Pericardium fibroblast (primary cell): ENCODE results near the gene OLIG1. TPM values are rescaled to one million over a fixed set of nuclear protein-coding genes. Genes with fewer than 3 reads are reported as not detected.

Experiments
- total RNA-seq: library from RNA; depleted of rRNA; stranded (reverse); fragments of >200 nt; gene quantifications from 2 replicates; pipeline ENCODE4 v1.2.3, GENCODE V29; 2015

OLIG1 gene
- not detected in 2 replicates for total RNA-seq

GRCh38 chr21:33069994-33070743 lies at the start of gene OLIG1:
TSS of gene OLIG1 (plus strand) at chr21:33070141. CDS start at chr21:33070247, 106 bp downstream.

GRCh38 chr21:33025489-33026442 lies 44.2 kb upstream of the OLIG1 start, which contains the start of gene OLIG2:
TSS of gene OLIG2 (plus strand) at chr21:33025935. CDS start at chr21:33026863, 928 bp downstream.

Other genes starting within 250 kb of the OLIG1 start
- not detected in 2 replicates for gene OLIG2, start 44.2 kb upstream of the OLIG1 start, total RNA-seq
- gene IFNAR2, start 159.8 kb downstream of the OLIG1 start, total RNA-seq, result 12.0 and 23.3 TPM in 2 replicates
- 43.2 and 53.8 TPM in 2 replicates for gene IL10RB, start 196.2 kb downstream of the OLIG1 start, total RNA-seq